Stimulated activated CD8-positive, alpha-beta memory T cell treated with anti-CD3 and anti-CD28 coated beads, Interleukin-7, amount 100 ng/mL, for 24 hours (primary cell): ENCODE data around the gene SDK2.

Source experiments
- DNase-seq: peaks from one replicate; pipeline ENCODE4 v3.0.0-alpha.2; 2020; ENCODE audit warnings: low read depth

The SDK2 gene

DNA sequence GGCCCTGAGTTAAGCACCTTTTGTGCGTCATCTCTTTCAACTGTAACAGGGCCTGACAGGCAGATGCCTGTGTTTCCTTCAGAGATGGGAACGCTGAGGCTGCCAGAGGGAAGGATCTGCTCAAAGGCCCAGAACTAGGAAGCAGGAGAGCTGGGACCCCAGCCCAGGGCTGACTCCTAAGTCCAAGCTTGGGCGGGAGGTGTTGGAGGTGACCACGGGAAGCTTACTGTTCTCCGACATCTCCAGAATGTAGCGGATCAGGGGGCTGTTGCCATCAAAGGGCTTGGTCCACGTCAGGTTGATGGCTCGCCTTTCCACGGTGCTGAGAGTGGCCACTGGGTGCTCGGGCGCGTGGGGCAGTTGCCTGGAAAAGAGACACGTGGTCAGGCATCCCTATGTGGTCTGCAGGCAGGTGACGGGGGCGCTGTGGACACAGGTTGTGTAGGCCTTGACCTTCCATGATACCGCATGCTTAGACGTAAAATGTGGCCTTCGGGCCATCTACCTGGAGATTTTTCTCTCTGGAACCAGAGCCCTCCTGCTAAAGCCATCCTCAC lies 221.0 kb downstream of the SDK2 start:
- no peak for DNase-seq

- no peak for DNase-seq
Measured at GRCh38 chr17:73422121-73422520, 222.1 kb downstream of the SDK2 start.

DNA sequence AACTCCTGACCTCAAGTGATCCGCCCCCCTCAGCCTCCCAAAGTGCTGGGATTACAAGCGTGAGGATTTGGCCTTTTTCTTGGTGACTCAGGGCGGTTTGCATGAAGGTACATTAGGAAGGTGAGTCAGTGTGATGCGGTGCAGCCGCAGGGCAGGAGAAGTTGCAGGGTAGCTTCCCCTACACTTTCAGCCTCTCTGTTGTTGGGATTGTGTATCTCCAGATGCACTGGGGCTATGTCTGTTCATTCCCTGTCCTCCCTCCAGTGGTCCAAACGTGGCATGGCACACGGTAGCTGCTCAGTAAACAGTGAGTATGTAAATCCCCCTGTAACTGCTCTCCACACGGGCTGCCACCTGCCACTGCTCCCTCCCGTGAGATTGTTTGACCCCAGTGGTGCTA lies 223.3 kb downstream of the SDK2 start:
- DNase-seq, result no peak

GRCh38 chr17:73419881-73420280 lies 224.4 kb downstream of the SDK2 start:
- no peak for DNase-seq

- no peak for DNase-seq
Measured at GRCh38 chr17:73419051-73419450, 225.2 kb downstream of the SDK2 start.

DNA sequence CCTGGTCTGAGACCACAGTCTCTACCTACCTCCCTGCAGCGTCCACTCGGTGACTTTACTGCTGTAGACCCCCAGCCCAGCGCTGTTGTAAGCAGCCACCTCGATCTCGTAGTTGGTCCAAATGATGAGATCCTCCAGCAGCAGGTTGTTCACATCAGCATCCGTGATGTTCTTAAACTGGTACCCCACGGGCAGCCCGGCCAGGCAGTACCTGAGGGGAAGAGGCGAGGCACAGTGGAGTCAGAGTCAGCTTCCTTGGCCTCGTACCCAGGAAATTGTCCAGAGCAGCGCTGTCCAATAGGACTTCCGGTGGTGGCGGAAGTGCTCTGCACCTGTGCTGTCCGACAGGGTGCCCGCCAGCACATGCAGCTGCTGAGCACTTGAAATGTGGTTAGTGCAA lies 228.5 kb downstream of the SDK2 start:
- DNase-seq, result no peak

- DNase-seq, result no peak
Measured at GRCh38 chr17:73414171-73414955, 229.9 kb downstream of the SDK2 start.

DNA sequence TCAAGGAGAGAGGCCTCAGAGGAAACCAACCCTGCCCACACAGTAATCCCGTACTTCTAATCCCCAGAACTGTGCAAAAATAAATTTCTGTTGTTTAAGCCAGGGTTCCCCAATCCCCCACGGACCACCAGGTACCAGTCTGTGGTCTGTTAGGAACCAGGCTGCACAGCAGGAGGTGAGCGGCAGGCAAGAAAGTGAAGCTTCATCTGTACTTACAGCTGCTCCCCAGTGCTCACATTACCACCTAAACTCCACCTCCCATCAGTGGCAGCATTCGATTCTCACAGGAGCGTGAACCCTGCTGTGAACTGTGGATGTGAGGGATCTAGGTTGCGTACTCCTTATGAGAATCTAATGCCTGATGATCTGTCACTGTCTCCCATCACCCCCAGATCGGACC lies 231.3 kb downstream of the SDK2 start:
- DNase-seq, result no peak

- no peak for DNase-seq
Measured at GRCh38 chr17:73411313-73411747, 232.9 kb downstream of the SDK2 start.

GRCh38 chr17:73410586-73411312 lies 233.5 kb downstream of the SDK2 start:
- no peak for DNase-seq

DNA sequence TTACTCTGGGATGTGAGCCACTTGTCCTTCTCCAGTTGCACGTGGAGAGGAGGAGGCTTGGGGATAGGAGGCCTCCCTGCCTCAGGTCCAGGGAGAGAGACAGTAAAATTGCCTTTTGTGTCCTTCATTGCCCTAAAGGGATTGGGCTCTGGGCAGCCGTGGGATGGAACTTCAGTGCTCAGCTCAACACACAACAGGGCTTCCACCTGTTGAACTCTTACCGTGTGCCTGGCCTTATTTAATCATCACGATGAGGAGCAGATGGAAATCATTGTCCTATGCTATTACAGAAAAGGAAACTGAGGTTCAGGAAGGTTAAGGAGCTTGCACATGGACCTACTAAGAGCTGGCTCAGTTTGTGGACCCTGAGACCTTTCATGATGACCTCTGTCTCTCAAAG lies 240.0 kb downstream of the SDK2 start:
- DNase-seq, result no peak

- no peak for DNase-seq
Measured at GRCh38 chr17:73402466-73402865, 241.8 kb downstream of the SDK2 start.

DNA sequence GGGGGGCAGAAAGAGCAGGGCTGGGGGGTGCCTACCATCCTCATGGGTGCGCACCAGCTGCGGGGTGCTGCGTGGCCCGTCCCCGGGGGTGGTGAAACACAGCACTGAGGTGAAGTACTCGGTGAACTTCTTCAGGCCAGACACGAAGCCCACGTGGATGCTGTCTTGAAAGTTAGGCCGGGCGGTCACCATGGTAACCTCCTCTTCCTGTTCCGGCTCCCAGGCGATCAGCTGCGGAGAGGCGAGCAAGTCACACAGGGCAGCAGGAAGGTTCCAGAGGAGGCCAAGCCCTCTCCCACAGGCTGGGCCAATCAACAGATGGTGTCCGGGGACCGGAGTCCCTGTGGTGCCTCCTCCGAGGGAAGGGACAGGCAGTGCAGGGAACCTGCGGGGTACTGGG lies 242.3 kb downstream of the SDK2 start:
- DNase-seq, result no peak

DNA sequence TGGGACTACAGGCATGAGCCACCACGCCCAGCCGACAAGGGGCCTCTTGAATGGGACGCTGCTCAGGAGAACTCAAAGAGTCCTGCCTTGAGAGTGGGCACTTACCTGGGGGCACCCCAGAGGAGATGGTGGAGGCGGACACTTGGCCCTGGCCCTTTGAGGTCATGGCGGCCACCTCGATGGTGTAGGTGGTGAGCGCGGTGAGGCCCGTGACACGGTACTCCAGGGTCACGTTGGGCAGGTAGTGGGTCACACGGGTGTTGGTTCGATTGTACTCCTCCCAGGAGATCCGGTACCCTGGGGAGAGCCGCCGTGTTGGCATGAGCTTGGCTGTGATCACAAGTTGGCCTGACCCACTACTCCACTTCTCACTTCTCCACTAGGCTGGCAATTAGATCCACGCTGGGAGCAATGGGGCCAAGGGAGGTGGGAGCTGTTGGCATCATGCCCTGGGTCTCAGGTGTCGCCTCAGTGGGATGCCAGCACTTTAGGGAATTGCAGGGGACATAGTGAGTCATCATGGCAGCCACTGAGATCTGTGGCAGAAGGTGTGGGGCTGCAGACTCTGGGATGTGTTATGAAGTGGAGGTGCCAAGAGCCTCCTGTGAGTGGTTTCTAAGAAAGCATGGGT lies 243.2 kb downstream of the SDK2 start:
- no peak for DNase-seq

- DNase-seq, result no peak
Measured at GRCh38 chr17:73399056-73399455, 245.2 kb downstream of the SDK2 start.

DNA sequence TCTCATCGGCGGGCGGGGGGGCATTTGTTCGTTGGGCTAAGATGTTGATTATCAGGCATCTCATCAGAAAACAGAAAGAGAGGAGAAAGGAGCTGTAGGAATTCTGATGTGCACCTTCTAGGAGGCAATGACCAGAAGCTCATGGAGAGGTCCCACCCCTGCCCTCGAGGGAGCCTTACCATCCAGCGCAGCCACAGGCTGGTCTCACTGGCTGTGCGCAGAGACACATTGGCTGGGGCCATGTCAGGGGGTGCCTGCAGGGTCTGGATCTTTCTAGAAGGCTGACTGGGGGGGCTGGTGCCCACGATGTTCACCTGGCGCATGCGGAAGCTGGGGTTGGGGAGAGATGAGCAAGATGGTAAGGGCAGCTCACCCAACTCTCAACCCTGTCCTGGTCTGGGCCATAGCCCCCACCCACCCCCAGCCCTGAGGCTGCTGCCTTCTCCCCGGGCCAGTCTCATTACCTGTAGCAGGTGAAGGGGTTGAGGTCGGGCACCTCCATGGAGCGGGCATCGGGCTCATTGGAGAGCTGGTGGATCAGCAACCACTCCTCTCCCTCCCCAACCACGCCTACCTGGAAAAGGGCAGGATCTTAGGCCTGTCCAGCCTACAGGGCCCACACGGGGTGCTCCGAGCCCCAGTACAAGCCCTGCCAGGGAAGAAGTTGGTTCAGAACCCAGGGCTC lies 246.2 kb downstream of the SDK2 start:
- no peak for DNase-seq

GRCh38 chr17:73397278-73397826 lies 246.9 kb downstream of the SDK2 start:
- no peak for DNase-seq

GRCh38 chr17:73396431-73397277 lies 247.6 kb downstream of the SDK2 start:
- DNase-seq, result no peak

GRCh38 chr17:73394512-73395450 lies 249.5 kb downstream of the SDK2 start:
- no peak for DNase-seq

DNA sequence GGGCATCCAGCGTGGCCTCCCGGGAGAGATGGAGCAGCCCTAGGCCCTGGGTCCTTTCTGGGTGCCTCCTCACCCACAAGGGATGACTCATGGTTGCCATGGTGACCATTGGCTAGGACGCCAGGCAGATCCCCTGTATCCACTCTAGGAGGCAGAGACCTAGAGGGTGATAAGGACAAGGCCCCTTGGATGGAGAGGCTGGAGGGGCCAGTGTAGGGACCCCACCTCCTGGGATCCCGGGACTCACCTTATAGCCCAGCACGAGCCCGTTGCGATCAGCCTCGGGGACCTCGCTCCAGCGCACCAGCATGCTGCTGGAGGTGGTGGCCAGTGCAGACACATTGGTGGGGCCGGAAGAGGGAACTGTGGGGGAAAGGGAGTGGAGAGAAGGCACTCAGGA lies 250.3 kb downstream of the SDK2 start:
- DNase-seq, result no peak
